Uterus (tissue), 4 donors: ENCODE results near the gene ZNF3. TPM values are rescaled to one million over a fixed set of nuclear protein-coding genes. Genes with fewer than 3 reads are reported as not detected.

Experiments used
- DNase-seq, 2 donors: peaks; one replicate each; pipeline ENCODE4 v3.0.0-alpha.2; 2019 to 2020
- H3K27ac ChIP-seq, 2 donors: fragments of 200-600 bp; sonication (generic); 1 replicate in 1 of 2; 2 replicates in 1 of 2; pipeline ENCODE4 v1.5.1; 2016 to 2018
- H3K27me3 ChIP-seq, 2 donors: fragments of 200-600 bp; sonication (generic); one replicate each; pipeline ENCODE4 v1.5.1; 2018 to 2019; ENCODE audit warnings: control low read depth in 1 of 2
- H3K36me3 ChIP-seq, 2 donors: fragments of 200-600 bp; sonication (generic); one replicate each; pipeline ENCODE4 v1.5.1; 2019; ENCODE audit warnings: control low read depth in 1 of 2
- H3K4me1 ChIP-seq, 2 donors: fragments of 200-600 bp; sonication (generic); one replicate each; pipeline ENCODE4 v1.5.1; 2018 to 2019; ENCODE audit warnings: control low read depth in 1 of 2
- H3K4me3 ChIP-seq, 2 donors: fragments of 200-600 bp; sonication (generic); 1 replicate in 1 of 2; 2 replicates in 1 of 2; pipeline ENCODE4 v1.5.1; 2018 to 2019; ENCODE audit warnings: mild to moderate bottlenecking in 1 of 2
- H3K9me3 ChIP-seq, 2 donors: fragments of 200-600 bp; sonication (generic); one replicate each; pipeline ENCODE4 v1.5.1; 2019; ENCODE audit warnings: control low read depth in 1 of 2
- POLR2A ChIP-seq, 2 donors: fragments of 450-650 bp; IDR thresholded peaks; one replicate each; pipeline ENCODE4 v1.6.1; 2016; ENCODE audit warnings: antibody characterized with exemption in 2 of 2, mild to moderate bottlenecking in 1 of 2, moderate library complexity in 1 of 2
- intact Hi-C: fragments of 100-400 bp; cut with DNase I; formaldehyde crosslinking; loops from one replicate; pipeline ENCODE4 v1.15.1; 2023; ENCODE audit warnings: low total_unique reads
- total RNA-seq, 4 donors: library from RNA; depleted of rRNA in 3 of 4; stranded (reverse); fragments of >200 nt in 3 of 4; gene quantifications; one replicate each; pipeline versions ENCODE4 v1.1.0 to v1.2.4, GENCODE V29; 2014 to 2023
- TF ChIP-seq, protein P1 (sequence below), 4 experiments: fragments of 200-600 bp in 2 of 4; fragments of 450-650 bp in 2 of 4; sonication (generic) in 2 of 4; IDR thresholded peaks; one replicate each; pipeline ENCODE4 v1.5.1; 2016 to 2019; ENCODE audit warnings: antibody characterized with exemption in 4 of 4, mild to moderate bottlenecking in 2 of 4, moderate library complexity in 1 of 4
- donor health status: DM: yes; HTN: yes; CAD: no.

The ZNF3 gene
- total RNA-seq, 4 donors from 2014 or later = 10.9 to 69.4 (median 50.3) TPM

DNA sequence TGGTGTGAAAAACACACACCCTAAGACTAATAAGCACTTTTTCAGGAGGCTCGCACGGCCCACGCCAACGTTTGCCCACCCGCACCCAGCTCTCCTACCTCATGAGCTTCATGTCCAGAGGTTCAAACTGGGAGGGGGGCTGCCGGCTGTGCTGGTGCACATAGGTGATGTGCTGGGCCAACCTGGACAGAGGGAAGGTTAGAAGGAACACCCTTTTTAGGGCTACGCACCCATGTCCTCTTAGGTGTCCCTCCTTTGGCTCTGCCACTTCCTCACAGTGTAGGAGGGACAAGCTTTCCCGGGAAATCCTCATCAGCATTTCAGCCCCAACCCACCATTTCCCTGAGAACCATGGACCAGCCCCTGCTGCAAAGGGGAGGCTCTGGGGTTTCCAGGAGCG lies 13.8 kb upstream of the ZNF3 start:
- Histone ChIP-seq H3K4me1 (peaks cover 0 to 12% of the 10 kb centered on the region in 2 donors), H3K4me3 (no peak overlapping the region), H3K27me3 (no peaks in the 10 kb centered on the region), H3K9me3 (no peaks in the 10 kb centered on the region), H3K36me3 (no peaks in the 10 kb centered on the region), H3K27ac (no peak overlapping the region)
- DNase-seq = no peak
- TF ChIP-seq POLR2A (IDR thresholded peaks at IDR 0.05) = no peak
- TF ChIP-seq, protein P1, sequence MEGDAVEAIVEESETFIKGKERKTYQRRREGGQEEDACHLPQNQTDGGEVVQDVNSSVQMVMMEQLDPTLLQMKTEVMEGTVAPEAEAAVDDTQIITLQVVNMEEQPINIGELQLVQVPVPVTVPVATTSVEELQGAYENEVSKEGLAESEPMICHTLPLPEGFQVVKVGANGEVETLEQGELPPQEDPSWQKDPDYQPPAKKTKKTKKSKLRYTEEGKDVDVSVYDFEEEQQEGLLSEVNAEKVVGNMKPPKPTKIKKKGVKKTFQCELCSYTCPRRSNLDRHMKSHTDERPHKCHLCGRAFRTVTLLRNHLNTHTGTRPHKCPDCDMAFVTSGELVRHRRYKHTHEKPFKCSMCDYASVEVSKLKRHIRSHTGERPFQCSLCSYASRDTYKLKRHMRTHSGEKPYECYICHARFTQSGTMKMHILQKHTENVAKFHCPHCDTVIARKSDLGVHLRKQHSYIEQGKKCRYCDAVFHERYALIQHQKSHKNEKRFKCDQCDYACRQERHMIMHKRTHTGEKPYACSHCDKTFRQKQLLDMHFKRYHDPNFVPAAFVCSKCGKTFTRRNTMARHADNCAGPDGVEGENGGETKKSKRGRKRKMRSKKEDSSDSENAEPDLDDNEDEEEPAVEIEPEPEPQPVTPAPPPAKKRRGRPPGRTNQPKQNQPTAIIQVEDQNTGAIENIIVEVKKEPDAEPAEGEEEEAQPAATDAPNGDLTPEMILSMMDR (IDR thresholded peaks at IDR 0.05) = no peak
- intact Hi-C loops = no loop called here

DNA sequence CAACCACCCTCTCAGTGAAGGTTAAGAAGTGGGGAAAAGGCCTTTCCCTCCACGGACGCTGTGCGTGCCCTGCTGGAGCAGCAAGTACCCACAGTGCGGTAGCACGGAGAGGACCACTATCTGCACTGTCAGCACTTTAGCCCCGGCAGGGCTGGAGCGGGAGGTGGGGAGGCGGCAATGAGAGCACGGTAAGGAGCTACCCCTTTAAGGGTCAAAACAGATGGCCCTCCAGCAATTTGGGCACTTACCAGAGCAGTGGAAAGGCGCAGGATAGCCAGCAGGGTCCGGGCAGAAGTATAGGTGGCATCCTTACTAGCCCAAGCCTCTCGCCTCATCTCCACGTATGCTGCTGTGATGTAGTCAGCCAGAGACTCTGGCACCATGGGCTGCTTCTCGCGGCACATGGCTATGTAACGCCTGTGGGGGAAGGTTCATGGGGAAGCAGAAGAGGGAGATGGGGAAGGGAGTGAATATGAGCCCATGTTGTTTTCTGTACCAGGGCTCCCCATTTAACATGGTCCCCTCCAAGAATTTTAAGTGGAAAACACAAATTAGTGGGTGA lies 12.5 kb upstream of the ZNF3 start:
- DNase-seq = no peak
- TF ChIP-seq POLR2A (IDR thresholded peaks at IDR 0.05) = no peak
- TF ChIP-seq, protein P1 (IDR thresholded peaks at IDR 0.05) = no peak
- Histone ChIP-seq H3K9me3 (no peaks in the 10 kb centered on the region), H3K27me3 (no peaks in the 10 kb centered on the region), H3K4me3 (no peak overlapping the region), H3K27ac (no peak overlapping the region), H3K36me3 (no peaks in the 10 kb centered on the region), H3K4me1 (peaks cover 0 to 2% of the 10 kb centered on the region in 2 donors)
- intact Hi-C loops = no loop called here

DNA sequence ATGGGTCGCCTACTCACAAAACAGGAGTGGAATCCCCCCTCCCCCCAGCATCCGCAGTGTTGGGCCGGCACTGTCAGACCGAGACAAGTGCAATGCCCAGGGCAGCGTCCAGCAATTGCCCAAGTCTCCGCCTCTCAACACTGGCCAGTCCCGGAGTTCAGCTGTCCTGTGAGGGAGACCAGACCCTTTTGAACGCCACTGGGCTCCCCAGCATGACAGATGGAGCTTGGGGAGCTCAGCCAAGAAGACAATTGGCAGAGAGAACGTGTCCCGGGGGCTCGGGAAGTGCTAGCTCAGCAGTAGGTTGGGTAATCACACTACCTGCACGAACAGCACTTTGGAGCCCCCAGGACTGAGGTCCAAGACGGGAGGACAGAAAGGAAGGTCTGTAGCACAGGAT lies 12.0 kb upstream of the ZNF3 start:
- Histone ChIP-seq H3K4me1 (no peaks in the 10 kb centered on the region), H3K27ac (no peak overlapping the region), H3K36me3 (no peaks in the 10 kb centered on the region), H3K9me3 (no peaks in the 10 kb centered on the region), H3K27me3 (no peaks in the 10 kb centered on the region), H3K4me3 (no peak overlapping the region)
- no peak for TF ChIP-seq POLR2A (IDR thresholded peaks at IDR 0.05)
- TF ChIP-seq, protein P1 (IDR thresholded peaks at IDR 0.05) = no peak
- no peak for DNase-seq
- intact Hi-C loops = no loop called here

DNA sequence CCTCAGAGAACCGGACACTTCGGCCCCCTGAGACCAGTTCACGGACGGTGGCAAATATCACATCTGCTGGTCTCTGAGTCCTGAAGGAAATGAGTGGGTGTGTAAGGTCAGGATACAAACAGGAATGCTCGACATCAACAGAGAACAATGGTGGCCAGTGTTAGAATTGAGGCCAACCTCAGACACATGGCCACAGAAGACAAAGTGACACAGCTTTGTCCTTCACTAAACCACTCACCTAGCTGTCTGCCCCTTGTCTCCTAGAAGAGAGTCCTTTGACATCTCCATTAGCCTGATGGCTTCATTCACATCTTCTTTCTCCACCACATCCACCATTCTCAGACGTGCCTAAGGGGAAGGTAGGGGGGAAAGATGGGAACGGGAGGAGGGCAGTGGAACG lies 11.5 kb upstream of the ZNF3 start:
- Histone ChIP-seq H3K27me3 (no peaks in the 10 kb centered on the region), H3K27ac (no peak overlapping the region), H3K4me3 (no peak overlapping the region), H3K36me3 (no peaks in the 10 kb centered on the region), H3K4me1 (peaks cover 0 to 4% of the 10 kb centered on the region in 2 donors), H3K9me3 (no peaks in the 10 kb centered on the region)
- intact Hi-C loops = no loop called here
- no peak for DNase-seq
- TF ChIP-seq, protein P1 (IDR thresholded peaks at IDR 0.05) = no peak
- no peak for TF ChIP-seq POLR2A (IDR thresholded peaks at IDR 0.05)

DNA sequence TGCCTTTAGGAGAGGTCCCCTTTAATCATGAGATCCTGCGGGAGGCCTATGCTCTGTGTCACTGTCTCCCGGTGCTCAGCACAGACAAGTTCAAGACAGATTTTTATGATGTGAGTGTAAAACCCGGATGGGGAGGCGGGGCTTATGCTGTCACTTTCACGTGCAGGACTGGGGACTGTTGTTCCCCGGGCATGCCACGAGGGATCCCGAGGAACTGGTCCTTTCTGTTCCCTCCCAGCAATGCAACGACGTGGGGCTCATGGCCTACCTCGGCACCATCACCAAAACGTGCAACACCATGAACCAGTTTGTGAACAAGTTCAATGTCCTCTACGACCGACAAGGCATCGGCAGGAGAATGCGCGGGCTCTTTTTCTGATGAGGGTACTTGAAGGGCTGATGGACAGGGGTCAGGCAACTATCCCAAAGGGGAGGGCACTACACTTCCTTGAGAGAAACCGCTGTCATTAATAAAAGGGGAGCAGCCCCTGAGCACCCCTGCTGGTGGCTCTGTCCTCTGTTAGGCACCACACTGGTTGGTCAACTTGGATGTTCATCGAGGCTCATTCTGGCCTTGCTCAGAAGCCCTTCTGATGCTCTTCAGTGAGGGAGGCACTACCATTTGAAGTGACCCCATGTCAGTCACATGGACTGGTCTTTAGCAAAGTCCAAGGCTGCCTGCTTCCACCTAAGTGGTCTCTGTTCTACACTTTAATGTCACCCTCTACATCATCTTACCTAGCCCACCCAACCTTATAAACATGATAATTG lies 10.1 kb upstream of the ZNF3 start:
- Histone ChIP-seq H3K4me3 (no peak overlapping the region), H3K27me3 (no peaks in the 10 kb centered on the region), H3K9me3 (no peaks in the 10 kb centered on the region), H3K27ac (no peak overlapping the region), H3K36me3 (no peaks in the 10 kb centered on the region), H3K4me1 (peaks cover 0 to 10% of the 10 kb centered on the region in 2 donors)
- TF ChIP-seq POLR2A (IDR thresholded peaks at IDR 0.05) = no peak
- TF ChIP-seq, protein P1 (IDR thresholded peaks at IDR 0.05) = no peak
- no peak for DNase-seq
- intact Hi-C loops = no loop called here
